ENCODE data around the gene APC.

DNA sequence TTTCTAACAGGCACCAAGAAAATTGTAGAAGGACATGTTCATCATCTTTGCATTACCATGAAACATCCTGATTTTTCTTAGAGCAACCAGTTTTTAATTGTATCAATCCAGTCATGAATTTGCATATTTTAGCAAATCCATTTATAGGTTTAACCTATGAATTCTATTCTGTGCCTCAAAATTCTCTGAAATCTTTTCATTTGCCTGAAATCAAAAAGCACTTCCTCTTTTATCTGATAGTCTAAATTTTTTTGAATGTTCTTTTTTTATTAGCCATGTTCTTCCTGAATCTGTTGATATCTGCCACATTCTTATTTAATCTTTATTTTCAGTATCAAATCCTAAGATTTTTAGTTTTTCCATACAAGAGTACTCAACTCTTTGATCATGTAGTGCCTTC lies 86.5 kb downstream of the APC start:
- no peak for TF ChIP-seq POLR2A (IDR thresholded peaks at IDR 0.05; ENCODE audit: low read depth, low read length)
- TF ChIP-seq, protein P1, sequence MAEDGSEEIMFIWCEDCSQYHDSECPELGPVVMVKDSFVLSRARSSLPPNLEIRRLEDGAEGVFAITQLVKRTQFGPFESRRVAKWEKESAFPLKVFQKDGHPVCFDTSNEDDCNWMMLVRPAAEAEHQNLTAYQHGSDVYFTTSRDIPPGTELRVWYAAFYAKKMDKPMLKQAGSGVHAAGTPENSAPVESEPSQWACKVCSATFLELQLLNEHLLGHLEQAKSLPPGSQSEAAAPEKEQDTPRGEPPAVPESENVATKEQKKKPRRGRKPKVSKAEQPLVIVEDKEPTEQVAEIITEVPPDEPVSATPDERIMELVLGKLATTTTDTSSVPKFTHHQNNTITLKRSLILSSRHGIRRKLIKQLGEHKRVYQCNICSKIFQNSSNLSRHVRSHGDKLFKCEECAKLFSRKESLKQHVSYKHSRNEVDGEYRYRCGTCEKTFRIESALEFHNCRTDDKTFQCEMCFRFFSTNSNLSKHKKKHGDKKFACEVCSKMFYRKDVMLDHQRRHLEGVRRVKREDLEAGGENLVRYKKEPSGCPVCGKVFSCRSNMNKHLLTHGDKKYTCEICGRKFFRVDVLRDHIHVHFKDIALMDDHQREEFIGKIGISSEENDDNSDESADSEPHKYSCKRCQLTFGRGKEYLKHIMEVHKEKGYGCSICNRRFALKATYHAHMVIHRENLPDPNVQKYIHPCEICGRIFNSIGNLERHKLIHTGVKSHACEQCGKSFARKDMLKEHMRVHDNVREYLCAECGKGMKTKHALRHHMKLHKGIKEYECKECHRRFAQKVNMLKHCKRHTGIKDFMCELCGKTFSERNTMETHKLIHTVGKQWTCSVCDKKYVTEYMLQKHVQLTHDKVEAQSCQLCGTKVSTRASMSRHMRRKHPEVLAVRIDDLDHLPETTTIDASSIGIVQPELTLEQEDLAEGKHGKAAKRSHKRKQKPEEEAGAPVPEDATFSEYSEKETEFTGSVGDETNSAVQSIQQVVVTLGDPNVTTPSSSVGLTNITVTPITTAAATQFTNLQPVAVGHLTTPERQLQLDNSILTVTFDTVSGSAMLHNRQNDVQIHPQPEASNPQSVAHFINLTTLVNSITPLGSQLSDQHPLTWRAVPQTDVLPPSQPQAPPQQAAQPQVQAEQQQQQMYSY (CRISPR knock-in tag; IDR thresholded peaks at IDR 0.05) = no peak
- no peak for TF ChIP-seq POLR2AphosphoS5 (IDR thresholded peaks at IDR 0.05; ENCODE audit: low read length)
- no peak for TF ChIP-seq CHD4 (IDR thresholded peaks at IDR 0.05)
- TF ChIP-seq, protein P2, sequence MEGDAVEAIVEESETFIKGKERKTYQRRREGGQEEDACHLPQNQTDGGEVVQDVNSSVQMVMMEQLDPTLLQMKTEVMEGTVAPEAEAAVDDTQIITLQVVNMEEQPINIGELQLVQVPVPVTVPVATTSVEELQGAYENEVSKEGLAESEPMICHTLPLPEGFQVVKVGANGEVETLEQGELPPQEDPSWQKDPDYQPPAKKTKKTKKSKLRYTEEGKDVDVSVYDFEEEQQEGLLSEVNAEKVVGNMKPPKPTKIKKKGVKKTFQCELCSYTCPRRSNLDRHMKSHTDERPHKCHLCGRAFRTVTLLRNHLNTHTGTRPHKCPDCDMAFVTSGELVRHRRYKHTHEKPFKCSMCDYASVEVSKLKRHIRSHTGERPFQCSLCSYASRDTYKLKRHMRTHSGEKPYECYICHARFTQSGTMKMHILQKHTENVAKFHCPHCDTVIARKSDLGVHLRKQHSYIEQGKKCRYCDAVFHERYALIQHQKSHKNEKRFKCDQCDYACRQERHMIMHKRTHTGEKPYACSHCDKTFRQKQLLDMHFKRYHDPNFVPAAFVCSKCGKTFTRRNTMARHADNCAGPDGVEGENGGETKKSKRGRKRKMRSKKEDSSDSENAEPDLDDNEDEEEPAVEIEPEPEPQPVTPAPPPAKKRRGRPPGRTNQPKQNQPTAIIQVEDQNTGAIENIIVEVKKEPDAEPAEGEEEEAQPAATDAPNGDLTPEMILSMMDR (IDR thresholded peaks at IDR 0.05 in 2 of 3, conservative IDR thresholded peaks at IDR 0.05 in 1 of 3; ENCODE audit: control insufficient read depth in 2 of 3, extremely low read depth in 1 of 3, insufficient read depth in 1 of 3, low read depth in 3 of 3, low read length in 3 of 3) = no peak
- TF ChIP-seq RAD21 (IDR thresholded peaks at IDR 0.05; ENCODE audit: insufficient read depth, low read depth, low read length) = no peak

Measured in GM12878 (cell line).